Fibroblast of gingiva (primary cell): Measurements from ENCODE around the gene SYT13.

ENCODE experiments used
- DNase-seq: peaks from one replicate; pipeline ENCODE4 v3.0.0-alpha.2; 2011; ENCODE audit warnings: low read depth

SYT13 gene

DNA sequence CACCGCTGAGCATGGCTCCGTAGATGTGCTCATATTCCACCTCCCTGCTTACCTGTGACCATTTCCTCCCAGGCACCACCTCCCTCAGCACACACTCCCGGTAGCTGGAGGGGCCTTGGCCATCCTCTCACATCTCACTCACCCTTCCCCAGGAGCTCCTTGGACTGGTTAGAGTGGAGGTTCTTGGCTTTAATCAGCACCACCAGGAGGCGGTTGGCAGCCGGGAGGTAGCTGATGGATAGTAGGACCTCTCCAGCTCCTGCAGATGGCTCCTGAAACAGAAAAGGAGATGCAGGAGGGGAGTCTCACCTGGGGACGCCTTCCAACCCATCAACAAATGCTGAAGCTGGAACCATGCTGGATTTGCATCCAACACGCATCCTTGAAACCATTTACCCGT, 39.9 kb downstream of the SYT13 start:
- no peak for DNase-seq

- DNase-seq, result no peak
These were observed 40.7 kb downstream of the SYT13 start for GRCh38 chr11:45245218-45246045.

DNA sequence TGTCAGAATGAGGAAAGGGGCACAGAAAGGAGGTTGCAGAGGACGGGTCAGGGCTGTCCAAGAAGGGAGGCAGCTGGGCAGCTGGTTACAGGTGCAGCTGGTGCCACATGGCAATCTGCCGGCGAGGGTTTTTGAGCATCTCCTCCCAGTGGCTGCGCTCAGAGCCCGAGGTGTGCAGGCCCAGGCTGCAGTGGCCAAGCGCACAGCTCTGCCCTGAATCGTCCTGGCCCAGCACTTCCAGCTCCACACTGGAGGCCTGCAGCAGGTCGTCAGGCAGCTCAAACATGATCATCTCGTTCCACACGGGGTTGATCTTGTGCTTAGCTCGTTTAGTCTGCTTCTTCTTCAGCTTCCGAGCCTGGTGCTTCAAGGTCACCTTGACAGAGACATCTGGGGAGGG, 42.2 kb downstream of the SYT13 start:
- no peak for DNase-seq

GRCh38 chr11:45239733-45240132, 46.4 kb downstream of the SYT13 start:
- DNase-seq, result no peak

DNA sequence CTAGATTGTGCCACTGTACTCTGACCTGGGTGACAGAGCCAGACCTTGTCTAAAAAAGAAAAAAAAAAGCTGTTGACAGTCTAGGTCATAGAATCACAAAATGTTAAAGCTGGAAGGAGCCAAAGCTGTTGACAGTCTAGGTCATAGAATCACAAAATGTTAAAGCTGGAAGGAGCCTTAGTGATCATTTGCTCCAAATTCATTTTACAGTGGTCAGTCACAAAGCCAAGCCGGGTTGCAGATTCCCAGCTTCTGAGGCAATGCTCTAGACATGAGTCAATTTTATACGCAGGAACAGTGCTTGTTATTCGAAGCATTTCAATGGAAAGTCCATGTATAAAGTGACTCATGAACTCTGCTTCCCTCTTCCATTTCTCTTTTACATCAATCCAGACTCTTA, 47.4 kb downstream of the SYT13 start:
- DNase-seq, result no peak

- no peak for DNase-seq
These were observed 48.3 kb downstream of the SYT13 start for GRCh38 chr11:45237711-45238315.

GRCh38 chr11:45234306-45235006, 51.7 kb downstream of the SYT13 start:
- DNase-seq, result no peak

DNA sequence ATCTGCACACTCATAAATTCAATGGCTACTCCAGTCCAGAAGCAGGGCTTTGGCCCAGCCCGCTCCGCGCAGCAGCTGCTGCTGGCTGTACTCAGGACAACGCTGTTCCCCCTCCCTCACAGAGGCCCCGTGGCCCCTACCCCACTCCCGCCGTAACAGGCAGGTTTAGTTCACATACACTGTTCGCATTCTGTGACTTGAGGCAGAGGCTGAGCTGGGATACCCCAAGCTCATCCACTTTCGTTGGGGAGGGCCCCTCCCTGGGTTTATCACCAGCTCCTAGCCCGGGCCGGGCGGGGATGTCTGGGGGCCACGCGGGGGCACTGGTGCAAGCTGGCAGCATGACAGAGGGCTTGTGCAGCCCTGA, 52.4 kb downstream of the SYT13 start:
- DNase-seq, result no peak

GRCh38 chr11:45233121-45233803, 52.9 kb downstream of the SYT13 start:
- peak; percentile 46 for DNase-seq

GRCh38 chr11:45232341-45233080, 53.6 kb downstream of the SYT13 start:
- no peak for DNase-seq

DNA sequence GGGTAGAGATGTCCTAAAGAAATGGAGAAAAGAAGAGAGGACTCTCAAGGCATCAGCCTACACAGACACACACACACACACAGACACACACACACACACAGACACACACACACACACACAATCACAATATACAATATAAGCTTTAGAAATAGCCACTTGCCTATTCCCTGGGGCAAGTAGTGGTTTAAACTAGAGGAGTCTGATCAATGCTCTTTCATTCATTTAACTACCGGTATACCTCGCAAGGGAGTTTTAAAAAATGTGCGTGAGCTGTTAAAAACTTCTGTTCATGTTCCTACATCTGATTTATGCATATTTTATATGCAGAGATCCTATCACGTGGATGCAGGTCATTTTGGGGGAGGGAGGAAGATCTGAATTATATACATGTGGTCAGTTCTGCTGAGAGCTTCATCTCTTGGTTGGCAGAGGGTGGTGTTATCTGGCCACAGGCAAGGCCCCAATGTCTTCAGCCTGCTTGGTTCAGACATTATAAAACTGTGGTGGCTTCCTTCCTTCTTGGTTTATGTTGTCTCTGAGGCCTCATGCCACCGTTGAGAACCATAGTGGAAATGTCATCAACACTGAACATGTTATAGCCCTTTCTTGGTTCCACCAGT, 56.6 kb downstream of the SYT13 start:
- no peak for DNase-seq

- DNase-seq, result no peak
These were observed 58.3 kb downstream of the SYT13 start for GRCh38 chr11:45227836-45228235.

DNA sequence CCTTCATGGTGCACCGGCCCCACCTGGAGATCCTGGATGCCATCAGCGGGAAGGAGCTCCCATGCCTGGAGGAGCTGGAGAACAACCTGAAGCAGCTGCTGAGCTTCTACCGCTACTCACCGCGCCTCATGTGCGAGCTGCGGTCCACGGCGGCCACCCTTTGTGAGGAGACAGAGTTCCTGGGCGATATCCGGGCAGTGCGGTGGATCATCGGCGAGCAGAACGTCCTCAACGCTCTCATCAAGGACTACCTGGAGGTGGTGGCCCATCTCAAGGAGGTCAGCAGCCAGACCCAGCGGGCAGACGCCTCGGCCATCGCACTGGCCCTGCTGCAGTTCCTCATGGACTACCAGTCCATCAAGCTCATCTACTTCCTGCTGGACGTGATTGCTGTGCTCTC, 59.2 kb downstream of the SYT13 start:
- no peak for DNase-seq

DNA sequence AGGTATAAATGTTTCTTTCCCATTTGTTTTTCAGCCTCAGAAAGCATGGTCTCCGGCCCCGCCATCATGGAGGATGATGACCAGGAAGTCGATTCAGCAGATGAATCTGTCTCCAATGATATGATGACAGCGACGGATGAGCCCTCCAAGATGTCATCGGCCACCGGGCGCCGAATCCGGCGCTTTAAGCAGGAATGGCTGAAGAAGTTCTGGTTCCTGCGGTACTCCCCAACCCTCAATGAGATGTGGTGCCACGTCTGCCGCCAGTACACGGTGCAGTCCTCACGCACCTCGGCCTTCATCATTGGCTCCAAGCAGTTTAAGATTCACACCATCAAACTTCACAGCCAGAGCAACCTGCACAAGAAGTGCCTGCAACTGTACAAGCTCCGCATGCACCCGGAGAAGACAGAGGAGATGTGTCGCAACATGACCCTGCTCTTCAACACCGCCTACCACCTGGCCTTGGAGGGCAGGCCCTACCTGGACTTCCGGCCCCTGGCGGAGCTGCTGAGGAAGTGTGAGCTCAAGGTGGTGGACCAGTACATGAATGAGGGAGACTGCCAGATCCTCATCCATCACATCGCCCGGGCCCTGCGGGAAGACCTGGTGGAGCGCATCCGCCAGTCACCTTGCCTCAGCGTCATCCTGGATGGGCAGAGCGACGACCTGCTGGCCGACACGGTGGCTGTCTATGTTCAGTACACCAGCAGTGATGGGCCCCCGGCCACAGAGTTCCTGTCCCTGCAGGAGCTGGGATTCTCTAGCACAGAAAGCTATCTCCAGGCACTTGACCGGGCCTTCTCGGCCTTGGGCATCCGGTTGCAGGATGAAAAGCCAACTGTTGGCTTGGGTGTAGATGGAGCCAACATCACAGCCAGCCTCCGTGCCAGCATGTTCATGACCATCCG, 59.9 kb downstream of the SYT13 start:
- no peak for DNase-seq

DNA sequence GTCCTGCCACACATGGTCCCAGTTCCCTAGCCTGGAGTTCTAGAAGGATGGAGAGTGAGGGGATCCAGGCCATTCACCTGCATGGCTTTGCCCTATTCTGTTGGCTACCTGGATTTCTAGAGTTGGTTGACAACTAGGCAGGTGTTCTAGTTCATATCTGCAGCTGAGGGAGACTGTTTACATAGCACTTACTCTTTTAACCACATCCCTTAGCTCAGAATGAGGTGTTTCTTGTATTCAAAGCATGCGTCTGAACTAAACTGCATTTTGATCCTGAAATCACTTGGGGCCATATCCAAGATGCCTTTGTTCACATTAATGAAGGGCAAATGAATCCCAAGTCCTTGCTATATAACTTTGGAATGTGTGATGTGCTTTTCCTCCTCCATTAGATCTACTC, 60.9 kb downstream of the SYT13 start:
- DNase-seq, result no peak

GRCh38 chr11:45224766-45225165, 61.4 kb downstream of the SYT13 start:
- DNase-seq, result no peak

DNA sequence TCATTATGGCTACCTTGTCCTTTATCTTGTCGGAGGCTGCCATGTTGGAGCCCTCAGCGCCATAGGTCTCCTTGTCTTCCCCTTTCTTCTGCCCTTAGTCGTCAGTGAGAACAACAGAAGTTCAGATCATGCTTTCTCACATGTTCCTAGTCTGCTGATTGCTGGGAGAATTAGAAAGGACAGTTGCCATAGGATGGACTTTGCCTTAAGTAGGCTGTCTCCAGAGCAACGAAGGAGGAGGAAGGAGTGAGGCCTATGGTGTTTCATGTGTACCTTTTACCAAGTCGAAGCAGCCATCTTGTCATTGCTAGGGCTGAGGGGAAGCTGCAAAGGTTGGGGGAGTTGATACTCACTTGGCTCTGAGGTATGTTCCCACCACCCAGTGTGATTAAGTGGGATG, 62.6 kb downstream of the SYT13 start:
- DNase-seq, result no peak

- DNase-seq, result no peak
These were observed 66.7 kb downstream of the SYT13 start for GRCh38 chr11:45219411-45219810.

DNA sequence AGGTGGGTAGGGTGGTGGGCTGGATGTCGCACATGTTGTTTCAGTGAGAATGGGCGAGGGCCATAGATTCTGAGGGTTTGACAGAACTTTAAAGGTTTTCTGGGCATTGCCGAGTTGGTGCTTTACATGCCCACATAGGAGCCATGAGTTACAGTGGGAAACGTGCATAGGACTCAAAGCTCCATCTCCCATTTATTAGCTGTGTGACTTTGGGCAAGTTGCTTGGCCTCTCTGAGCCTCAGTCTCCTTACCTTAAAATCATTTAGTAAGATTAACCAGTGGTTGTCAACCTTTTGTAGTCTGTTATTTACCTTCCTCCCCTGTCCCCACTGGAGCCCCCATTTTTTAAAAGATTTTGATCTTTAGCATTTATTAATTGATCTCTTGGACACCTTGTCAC, 67.4 kb downstream of the SYT13 start:
- no peak for DNase-seq

GRCh38 chr11:45217991-45218390, 68.2 kb downstream of the SYT13 start:
- DNase-seq, result no peak
